GM19397 (cell line): ENCODE measurements around the gene ACOXL.

ENCODE experiments used
- ATAC-seq: cut with Tn5 transposase; IDR thresholded peaks from one replicate; pipeline ENCODE4 v1.9.1; 2021; ENCODE audit warnings: mild to moderate bottlenecking, moderate library complexity; ENCODE audit not compliant: unreplicated experiment

ACOXL gene

DNA sequence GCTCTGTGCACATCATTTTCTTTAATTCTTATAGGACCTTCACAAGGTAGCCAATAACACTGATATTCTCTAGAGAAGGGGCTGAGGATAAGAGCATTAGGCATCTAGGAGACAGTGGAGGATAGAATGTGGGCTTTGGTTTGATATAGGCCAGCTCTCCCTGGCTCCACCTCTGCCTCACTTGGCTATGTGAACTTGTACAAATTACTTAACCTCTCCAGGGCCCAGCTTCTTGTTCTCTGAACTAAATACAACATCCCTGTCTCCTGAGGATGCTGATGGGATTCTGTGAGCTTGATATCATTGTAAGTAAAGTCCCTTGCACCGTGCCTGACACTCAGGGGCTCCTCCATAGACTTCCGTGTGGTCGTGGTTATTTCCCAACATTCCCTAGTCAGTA is 87.3 kb downstream of the ACOXL start:
- ATAC-seq, result no peak

DNA sequence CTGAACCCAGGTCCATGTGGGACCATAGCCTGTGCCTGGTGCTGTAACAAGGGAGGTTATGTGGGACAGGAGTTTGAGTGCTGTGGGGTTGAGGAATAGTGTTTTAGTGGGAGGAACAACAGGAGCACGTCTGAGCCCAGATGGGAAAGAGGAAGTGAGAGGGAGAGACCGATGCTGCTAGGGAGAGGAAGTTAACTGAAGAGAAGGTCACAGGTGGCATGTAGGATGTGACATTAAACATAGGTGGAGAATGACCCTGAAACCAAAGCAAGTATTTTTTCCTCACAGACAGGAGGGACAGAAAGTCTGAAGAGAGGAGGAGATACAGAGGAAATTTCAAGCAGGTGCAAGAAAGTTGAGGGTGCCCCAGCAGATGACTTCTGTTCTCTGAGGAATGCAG is 87.8 kb downstream of the ACOXL start:
- ATAC-seq, result no peak

DNA sequence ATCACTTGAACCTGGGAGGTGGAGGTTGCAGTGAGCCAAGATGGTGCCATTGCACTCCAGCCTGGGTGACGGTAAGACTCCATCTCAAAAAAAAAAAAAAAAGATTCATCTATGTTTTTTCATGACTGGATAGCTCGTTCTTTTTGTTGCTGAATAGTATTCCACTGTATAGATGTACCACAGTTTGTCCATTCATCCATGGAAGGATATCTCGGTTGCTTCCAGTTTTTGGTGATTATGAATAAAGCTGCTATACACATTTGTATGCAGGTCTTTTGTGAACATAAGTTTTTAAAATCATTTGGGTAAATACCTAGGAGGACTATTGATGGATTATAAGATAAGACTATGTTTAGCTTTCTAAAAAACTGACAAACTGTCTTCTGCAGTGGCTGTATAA is 90.8 kb downstream of the ACOXL start:
- ATAC-seq, result no peak

DNA sequence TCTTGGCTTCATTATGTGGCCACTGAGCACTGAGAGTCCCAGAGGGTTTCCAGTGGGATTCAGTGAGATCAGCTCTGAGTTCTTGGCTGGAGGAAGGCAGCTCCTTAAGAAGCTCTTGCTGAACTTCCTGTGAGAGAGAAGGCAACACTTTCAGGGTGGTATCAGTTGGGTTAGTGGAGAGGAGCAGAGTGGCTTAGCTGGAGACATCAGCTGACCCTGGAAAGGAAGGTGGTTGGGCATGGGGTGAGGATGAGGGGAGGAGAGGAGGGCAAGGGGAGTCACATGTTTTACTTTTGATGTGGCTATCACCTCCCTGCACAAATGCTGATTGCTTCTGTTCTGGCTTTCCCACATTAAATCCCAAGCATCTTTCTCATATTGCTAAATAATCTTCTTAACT is 95.1 kb downstream of the ACOXL start:
- no peak for ATAC-seq

DNA sequence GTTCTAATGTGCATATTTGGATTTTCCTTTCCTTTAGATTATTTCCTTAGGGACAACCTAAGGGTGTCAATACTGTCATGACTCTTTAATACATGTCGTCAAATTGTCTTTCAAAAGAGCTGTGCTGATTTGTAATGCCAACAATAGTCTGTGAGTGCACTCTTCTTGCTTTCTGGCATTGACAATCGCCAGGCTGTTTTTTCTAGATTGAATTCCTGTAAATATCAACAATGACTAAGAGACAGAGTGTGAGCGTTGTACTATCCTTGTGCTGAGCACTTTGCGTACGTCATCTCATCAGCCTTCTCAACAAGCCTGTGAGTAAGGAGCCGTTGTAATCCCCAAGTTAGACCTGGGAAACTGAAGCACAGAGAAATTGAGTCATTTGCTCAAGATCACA is 96.0 kb downstream of the ACOXL start:
- no peak for ATAC-seq

DNA sequence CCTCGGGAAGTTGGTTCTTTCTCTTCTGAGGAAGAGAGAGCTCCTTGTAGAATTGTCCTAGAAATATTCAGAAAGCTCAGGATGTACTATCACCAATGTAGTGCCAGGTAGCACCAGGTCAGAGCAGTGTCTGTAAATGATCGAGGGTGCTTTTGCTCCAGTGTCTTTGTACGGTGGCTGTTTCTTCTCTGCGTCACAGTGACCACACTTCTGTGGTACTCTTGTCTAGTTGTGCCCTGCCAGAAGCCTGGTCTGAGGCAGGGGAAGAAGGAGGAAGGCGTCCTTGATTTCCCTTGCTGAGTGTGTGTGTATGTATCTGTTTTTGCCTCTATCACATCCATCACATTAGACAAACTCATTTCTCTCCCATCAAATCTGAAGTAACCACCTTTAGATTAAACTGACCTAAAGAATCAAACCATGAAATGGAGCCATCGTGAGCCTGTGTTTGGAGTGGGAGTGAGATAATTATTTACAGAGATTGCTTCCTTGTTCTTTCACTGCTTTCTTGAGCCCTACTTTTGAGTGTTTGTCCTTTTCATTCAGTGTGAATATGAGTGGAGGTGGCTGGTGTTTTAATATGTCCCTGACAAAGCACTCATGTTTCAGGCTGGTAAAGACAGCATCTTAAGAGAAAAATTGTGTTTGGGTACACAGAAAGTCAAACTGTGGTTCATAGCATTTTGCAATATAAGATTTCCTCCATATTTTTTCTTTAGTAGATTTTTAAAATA is 97.2 kb downstream of the ACOXL start:
- no peak for ATAC-seq

DNA sequence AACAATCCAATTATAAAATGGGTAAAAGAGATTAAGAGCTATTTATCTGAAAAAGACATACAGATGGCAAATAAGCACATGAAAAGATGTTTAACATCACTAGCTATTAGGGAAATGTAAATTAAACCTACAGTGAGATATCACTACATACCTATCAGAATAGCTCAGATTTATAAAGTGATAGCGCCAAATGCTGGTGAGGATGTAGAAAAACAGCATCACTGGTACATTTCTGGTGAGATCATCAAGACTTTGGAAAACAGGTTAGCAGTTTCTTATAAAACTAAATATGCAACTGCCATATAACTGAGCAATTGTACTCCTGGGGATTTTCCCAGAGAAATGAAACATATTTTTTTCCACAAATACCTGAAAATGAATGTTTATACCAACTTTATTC is 100.4 kb downstream of the ACOXL start:
- no peak for ATAC-seq

DNA sequence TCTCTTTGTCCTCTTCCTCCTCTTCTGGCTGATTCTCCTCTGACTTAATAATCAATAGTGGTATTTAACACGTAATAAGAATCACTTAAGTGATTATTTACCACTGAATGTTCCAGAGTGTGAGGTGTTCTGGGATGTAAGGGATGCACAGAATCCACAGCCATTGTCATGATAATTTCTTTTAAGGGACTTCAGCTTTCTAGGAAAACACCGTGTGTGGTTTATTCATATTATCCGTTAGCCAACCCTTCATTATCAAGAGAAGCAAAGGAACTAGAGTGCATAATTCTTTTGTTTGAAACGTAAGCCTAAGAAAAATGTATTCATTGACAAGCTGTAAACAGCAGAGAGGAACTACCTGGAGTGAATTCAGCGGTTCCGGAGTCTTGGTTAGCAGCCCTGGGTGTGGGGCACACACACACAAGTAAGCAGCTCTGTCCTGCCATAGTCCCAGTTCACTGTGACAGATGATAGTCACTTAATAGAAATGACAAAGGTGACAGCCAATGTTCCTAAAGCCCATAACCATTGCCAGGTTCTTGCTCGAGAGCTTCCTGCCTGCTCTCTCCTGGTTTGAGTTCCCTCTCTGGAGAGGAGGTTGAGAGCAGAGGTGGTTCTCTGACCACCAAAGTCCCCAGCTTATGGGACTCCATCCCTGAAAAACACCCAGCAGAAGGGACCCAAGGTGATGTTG is 101.9 kb downstream of the ACOXL start:
- ATAC-seq, result no peak

DNA sequence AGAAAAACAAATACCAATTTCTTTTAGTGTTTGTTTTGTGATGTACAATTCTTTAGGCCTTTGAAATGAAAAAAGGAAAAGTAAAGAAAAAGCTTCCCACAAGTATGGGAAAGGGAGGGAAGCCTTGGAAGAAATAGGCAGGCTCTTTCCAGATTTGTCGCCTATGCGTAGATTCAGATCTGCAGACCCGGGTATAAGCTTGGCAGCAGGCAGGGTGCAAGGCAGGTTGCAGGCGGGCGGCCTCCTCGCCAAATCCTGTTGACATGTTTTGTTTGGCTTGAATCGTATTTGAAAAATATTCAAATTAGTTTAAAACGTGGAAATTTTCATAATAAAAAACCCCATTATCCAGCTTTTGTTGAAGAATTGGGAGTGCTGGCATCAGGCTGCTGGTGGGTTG is 104.3 kb downstream of the ACOXL start:
- no peak for ATAC-seq

DNA sequence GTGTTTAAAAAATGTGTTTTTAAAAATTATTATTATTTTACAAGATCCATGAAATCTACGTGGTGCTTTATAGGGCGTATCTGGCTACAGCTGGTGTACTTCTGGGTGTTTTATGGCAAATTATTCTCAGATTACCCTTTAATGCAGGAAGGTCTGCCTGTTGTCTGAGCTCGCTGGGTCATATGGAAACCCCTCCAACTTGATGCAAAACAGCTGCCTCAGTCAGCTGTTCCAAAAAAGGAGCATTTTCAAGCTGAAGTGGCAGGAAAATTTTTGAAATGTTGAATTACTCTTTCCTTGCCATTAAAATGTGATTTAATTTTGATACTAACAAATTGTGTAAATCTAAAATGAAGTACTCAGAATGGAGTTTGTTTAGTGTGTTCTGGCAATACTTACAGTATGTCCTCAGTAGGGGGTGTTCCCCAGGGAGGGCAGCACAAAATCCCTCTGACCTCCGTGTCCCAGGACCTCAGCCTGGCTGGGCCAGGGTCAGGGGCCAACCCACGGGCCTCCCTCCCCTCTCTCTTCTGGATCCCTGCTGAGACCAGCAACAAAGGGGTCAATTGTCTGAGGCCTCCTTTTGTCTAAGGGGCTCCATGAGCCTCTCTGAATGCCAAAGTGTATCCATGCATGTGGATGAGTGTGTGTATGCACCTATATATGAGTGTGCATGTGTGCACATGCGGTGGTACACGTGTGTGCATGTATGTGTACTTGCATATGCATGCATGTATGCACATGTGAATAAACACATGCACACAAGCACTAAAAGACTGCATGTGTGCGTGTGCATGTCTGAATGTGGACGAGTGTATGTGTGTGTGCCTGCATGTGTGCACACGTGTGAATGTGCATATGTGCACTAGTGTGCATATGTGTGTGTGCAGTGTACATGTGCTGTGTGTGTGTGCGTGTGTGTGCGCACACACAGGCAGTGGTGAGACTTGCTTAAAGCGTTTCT is 105.4 kb downstream of the ACOXL start:
- no peak for ATAC-seq

DNA sequence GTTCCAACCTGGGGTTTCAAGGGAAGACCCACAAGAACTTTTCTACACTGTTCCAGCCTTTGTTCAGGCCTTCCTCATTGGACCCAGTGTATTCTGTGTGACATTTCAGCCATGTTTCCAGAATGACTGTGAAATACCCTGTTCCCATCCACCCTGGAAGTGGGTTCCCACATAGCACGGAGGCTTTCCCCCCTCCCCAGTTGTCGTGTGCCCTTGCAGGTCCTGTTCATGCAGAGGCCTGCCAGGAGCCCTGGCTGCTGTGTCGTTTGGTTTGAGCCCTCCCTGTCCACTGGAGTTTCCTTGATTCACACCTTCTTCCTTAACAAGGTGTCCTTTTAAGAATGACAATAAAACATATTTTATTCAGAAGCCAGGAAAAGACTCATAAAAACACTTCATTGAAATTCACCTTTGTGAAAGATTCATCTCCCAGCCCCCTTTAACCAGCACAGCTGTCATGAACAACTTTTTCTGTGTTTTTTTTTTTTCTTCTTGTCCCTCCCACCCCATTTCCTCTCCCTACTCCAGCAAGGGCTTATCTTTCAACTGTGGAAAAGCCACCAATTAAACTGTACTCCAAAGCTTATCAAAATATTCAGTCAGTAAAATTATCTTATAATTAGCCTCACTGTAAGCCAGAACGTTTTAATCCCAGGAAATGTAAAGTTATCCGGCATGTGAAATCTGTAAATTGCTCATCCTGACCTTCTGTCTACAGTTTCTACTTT is 106.4 kb downstream of the ACOXL start:
- no peak for ATAC-seq

DNA sequence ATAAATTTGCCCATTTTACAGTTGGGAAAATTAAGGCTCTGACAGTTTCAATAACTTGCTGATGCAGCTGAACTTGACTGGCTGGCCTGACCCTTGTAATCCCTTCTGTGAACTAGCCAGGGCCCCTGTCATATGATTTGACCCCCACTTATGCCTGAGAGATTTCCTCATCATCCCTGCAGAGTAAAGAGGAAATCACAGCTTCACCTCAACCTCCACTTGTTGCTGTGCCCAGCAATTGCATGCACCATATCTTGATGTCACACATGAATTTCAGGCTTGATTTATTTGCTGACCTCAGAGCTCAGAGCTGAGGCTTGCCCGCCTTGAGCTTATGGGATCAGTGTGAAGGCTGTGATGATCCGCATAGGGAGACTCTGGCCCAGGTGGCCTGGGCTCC is 108.1 kb downstream of the ACOXL start:
- no peak for ATAC-seq

DNA sequence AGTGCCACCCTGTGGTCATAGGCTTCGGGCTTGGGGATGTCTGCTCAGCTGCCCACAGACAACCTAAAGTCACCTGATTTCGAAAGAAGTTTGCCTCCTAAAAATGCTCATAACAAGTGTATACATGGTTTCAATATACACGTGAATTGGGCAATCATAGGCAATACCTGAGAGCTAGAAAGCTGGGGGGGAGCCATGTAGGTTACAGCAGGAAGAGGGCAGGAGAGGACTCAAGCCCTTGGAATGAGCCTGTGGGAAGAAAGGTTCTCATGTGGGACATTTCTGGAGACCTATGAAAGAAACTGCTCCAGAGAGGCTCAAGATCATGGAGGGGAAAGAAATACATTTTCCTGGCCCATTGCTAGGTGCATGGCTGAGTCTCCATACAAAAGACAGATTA is 109.7 kb downstream of the ACOXL start:
- no peak for ATAC-seq

DNA sequence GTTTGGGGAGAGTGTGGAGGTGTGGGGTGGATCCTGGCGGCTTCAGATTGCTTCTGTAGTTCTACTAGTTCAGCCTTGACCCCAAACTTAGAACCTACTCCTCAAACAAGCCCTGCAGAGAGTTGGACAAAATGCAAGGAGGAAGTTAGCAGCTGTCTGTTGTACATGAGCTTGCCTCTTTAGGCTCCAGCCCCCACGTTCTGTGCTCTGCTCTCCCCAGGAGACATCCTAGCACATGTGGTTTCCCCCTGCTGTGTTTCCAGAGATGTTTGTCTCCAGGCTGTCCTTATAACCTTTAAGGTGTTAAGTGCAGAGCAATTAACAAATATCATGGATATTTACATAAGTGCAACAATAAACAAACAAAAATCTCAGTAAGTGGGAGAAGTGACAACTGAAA is 111.1 kb downstream of the ACOXL start:
- ATAC-seq, result no peak

DNA sequence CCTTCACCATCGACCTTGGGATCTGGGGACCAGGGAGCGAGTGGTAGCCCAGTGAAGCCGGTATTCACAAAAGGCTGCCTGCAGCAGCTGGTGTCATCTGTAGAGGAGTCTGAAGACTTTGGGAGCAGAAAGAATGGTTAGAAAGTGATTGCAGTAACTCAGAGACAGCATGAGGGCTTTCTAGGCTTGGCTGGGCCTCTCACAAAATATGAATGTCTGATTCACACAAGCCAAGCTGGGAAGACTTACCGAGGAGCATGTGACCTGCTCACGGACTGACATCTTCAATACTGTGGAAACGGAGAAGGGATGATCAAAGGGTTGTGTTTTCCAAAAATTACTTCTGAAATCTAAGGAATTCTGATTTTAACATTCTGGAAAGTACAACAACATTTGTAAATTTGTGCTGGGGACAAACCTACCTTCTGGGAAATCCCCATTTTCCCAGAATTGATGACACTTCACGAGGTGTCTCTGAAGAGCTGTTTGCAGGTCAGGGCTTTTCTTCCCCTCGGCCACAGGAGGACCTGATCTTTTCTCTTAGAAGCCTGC is 111.7 kb downstream of the ACOXL start:
- ATAC-seq, result no peak

DNA sequence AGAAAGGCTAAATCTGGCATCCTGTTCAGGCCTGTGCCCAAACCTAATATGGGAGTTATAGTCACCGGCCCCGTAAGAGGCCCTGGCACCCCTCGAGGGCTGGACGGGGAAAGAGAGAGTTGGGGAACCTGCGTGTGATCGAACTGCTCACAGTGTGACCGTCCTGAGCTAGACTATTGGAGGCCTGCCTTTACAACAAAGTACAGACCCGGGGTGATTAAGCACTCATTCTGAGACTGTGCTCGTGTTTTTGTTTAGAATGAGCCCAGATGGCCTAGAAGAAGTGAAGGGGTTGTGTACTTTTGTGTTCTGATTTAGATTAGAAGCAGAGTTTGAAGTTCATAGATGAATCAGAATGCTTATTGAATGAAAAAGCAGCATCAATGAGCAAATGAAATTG is 115.3 kb downstream of the ACOXL start:
- ATAC-seq, result no peak

DNA sequence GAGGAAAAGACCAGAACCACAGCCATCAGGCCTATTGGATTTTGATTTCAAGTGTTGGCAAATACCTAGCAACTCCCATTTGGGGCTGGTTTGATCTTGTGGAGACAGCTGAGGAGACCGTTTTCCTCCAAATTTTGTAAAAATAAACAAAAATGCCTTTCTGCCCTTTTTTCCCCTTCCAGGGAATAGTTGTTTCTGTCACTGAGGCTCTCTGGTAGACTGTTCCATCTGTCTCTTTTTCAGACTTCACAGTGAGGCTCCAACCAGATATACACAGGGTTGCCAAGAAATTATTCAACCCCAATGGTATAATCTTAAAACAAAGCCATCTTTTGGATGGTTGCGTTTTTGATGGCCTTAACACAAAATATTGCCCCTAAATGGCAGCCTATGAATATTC is 115.7 kb downstream of the ACOXL start:
- no peak for ATAC-seq

DNA sequence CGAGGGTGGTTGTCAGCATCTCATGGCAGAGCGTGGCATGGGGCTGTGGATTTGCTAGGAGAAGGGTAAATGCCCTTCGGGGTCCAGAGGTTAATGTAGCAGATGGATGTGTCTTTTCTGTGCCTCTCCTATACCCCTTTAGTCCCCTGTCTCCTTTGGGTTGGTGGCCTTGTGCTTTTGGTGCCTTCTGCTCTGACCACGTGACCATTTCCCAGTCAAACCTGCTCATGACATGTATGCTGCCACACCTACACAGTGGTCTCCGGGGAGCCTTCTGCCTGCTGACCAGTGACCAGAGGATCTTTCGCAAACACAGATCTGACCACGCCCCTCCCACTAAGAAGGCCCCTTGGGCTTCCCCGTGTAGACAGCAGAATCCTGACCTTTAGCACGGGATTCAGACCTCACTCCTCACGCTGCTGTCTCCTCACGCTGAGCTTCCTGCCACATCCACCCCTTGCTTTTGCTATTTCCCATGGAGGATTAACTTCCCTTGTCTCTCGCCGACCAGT is 116.2 kb downstream of the ACOXL start:
- no peak for ATAC-seq

DNA sequence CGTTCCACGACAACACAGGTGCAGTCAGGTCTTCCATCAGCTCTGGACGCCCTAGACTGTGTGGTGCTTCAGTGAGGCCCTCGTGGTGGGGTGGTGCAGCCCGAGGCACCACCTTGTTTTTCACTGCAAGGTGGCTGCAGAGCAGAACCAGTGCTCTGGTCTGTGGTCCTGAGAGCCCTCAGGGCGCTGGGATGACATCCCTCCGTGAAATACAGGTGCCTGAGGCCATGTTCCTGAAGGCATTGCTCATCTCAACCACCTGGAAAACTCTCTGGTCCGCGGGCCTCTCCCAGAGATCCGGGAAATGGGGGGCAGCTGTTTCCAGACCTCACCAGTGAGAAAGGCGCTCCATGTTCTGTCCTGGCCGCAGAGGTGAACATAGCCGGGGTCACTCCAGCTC is 119.2 kb downstream of the ACOXL start:
- ATAC-seq, result no peak

DNA sequence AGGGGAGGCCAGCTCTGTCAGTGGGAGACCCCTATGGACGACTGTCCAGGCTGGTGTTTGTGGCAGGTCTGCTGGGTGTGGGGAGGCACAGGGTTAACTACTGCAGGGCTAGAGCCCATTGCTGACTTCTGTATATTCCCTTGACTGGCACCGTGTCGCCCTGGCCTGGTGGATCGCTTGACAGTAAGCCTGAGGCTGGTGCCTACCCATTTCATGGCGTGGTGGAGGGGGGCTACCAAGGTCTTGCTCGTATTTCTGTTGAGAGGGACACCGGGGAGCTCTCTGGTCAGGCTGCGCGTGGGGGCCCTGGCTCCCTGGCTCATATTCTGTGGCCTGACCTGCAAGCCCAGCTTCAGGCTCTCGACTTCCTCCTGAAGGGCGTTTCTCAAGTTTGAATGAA is 119.7 kb downstream of the ACOXL start:
- ATAC-seq, result no peak
